OCI-LY1 (cell line): Measurements from ENCODE around the gene ERN1.

Experiments used
- H2AFZ ChIP-seq: fragments of 200-600 bp; sonication (generic), shearing (Covaris generic); 2 replicates; pipeline ENCODE4 v1.6.0; 2014; ENCODE audit warnings: antibody characterized with exemption, mild to moderate bottlenecking, low read length
- H3F3A ChIP-seq: fragments of 200-600 bp; sonication (generic), shearing (Covaris generic); 2 replicates; pipeline ENCODE4 v1.6.0; 2014; ENCODE audit warnings: mild to moderate bottlenecking, antibody characterized with exemption, low read length, moderate library complexity; ENCODE audit not compliant: insufficient read depth
- H3K27ac ChIP-seq: fragments of 200-600 bp; sonication (generic); 2 replicates; pipeline ENCODE4 v1.5.1; 2014; ENCODE audit warnings: low read length, mixed run types, mild to moderate bottlenecking, low read depth; ENCODE audit not compliant: poor library complexity, severe bottlenecking
- H3K27me3 ChIP-seq: fragments of 200-600 bp; sonication (generic); 2 replicates; pipeline ENCODE4 v1.6.0; 2014; ENCODE audit warnings: antibody characterized with exemption, mild to moderate bottlenecking, low read length, moderate library complexity; ENCODE audit not compliant: insufficient read depth
- H3K36me3 ChIP-seq: fragments of 200-600 bp; sonication (generic); 2 replicates; pipeline ENCODE4 v1.6.1; 2014; ENCODE audit warnings: mild to moderate bottlenecking, antibody characterized with exemption, low read length, moderate library complexity, mixed read lengths; ENCODE audit not compliant: insufficient read depth
- H3K4me1 ChIP-seq: fragments of 200-600 bp; sonication (generic); 2 replicates; pipeline ENCODE4 v1.5.1; 2014; ENCODE audit warnings: mild to moderate bottlenecking, low read length, moderate library complexity; ENCODE audit not compliant: insufficient read depth, severe bottlenecking
- H3K4me2 ChIP-seq: fragments of 200-600 bp; sonication (generic), shearing (Covaris generic); 2 replicates; pipeline ENCODE4 v1.6.1; 2014; ENCODE audit warnings: low read length
- H3K4me3 ChIP-seq: fragments of 200-600 bp; sonication (generic); 2 replicates; pipeline ENCODE4 v1.5.1; 2014; ENCODE audit warnings: low read length, low read depth, mild to moderate bottlenecking, mixed read lengths; ENCODE audit not compliant: poor library complexity, severe bottlenecking
- H3K79me2 ChIP-seq: fragments of 200-600 bp; shearing (Covaris generic); 2 replicates; pipeline ENCODE4 v1.6.1; 2016; ENCODE audit warnings: mixed run types, low read length, mixed read lengths; ENCODE audit not compliant: insufficient read depth
- H3K9ac ChIP-seq: fragments of 200-600 bp; sonication (generic), shearing (Covaris generic); 2 replicates; pipeline ENCODE4 v1.6.1; 2014; ENCODE audit warnings: mild to moderate bottlenecking, low read length, mixed read lengths
- H3K9me2 ChIP-seq: fragments of 200-600 bp; sonication (generic), shearing (Covaris generic); 2 replicates; pipeline ENCODE4 v1.6.1; 2014; ENCODE audit warnings: low read depth, mild to moderate bottlenecking, low read length, mixed read lengths
- H3K9me3 ChIP-seq: fragments of 200-600 bp; shearing (Covaris generic); 2 replicates; pipeline ENCODE4 v1.6.1; 2014; ENCODE audit warnings: low read length, mixed read lengths
- H4K20me1 ChIP-seq: fragments of 200-600 bp; sonication (generic), shearing (Covaris generic); 2 replicates; pipeline ENCODE4 v1.6.0; 2016; ENCODE audit warnings: mild to moderate bottlenecking, low read length; ENCODE audit not compliant: insufficient read depth
- CTCF ChIP-seq: fragments of 200-600 bp; sonication (generic), shearing (Covaris generic); IDR thresholded peaks from 2 replicates; pipeline ENCODE4 v1.5.1; 2017; ENCODE audit warnings: mild to moderate bottlenecking, antibody characterized with exemption, low read length, moderate library complexity, mixed read lengths
- EZH2 ChIP-seq: fragments of 200-600 bp; sonication (generic), shearing (Covaris generic); IDR thresholded peaks from 2 replicates; pipeline ENCODE4 v1.8.0; 2017; ENCODE audit warnings: borderline replicate concordance, mixed run types, mild to moderate bottlenecking, antibody characterized with exemption, low read length, moderate library complexity, mixed read lengths

ERN1 gene

GRCh38 chr17:64154313-64154695 is 24.4 kb upstream of the ERN1 start:
- H3K4me2 ChIP-seq: no peak overlapping the region
- peaks cover 6% of the 10 kb centered on the region for H3K36me3 ChIP-seq
- H3K27ac ChIP-seq: no peak overlapping the region

GRCh38 chr17:64153565-64154312 is 23.8 kb upstream of the ERN1 start:
- Histone ChIP-seq H3K4me1 (no peaks in the 10 kb centered on the region), H3K79me2 (no peaks in the 10 kb centered on the region), H3K4me2 (no peak overlapping the region), H3K4me3 (no peak overlapping the region), H3K9ac (no peak overlapping the region), H3F3A (no peaks in the 10 kb centered on the region), H2AFZ (no peak overlapping the region), H3K27me3 (no peaks in the 10 kb centered on the region), H3K36me3 (peaks cover 6% of the 10 kb centered on the region), H3K9me2 (no peaks in the 10 kb centered on the region), H4K20me1 (no peaks in the 10 kb centered on the region), H3K27ac (no peak overlapping the region), H3K9me3 (no peaks in the 10 kb centered on the region)
- TF ChIP-seq CTCF (no peak), EZH2 (no peak)

More at GRCh38 chr17:64154313-64154695, 24.4 kb upstream of the ERN1 start:
- Histone ChIP-seq H3K27me3 (no peaks in the 10 kb centered on the region), H3K4me1 (no peaks in the 10 kb centered on the region), H3K9ac (no peak overlapping the region), H3K9me3 (no peaks in the 10 kb centered on the region), H4K20me1 (no peaks in the 10 kb centered on the region), H3K4me3 (no peak overlapping the region), H3K79me2 (no peaks in the 10 kb centered on the region), H2AFZ (no peak overlapping the region), H3F3A (no peaks in the 10 kb centered on the region), H3K9me2 (no peaks in the 10 kb centered on the region)
- TF ChIP-seq EZH2 (no peak), CTCF (no peak)

- no peaks in the 10 kb centered on the region for H3K9me3 ChIP-seq
- TF ChIP-seq EZH2 (no peak), CTCF (no peak)
- peaks cover 9% of the 10 kb centered on the region for H3K36me3 ChIP-seq
- H3K9me2 ChIP-seq: no peaks in the 10 kb centered on the region
- H2AFZ ChIP-seq: no peak overlapping the region
- no peak overlapping the region for H3K9ac ChIP-seq
- H3K27me3 ChIP-seq: no peaks in the 10 kb centered on the region
- H3K4me2 ChIP-seq: no peak overlapping the region
- H3K4me1 ChIP-seq: peaks cover 3% of the 10 kb centered on the region
- no peaks in the 10 kb centered on the region for H4K20me1 ChIP-seq
- no peaks in the 10 kb centered on the region for H3F3A ChIP-seq
- H3K79me2 ChIP-seq: no peaks in the 10 kb centered on the region
- no peak overlapping the region for H3K27ac ChIP-seq
- H3K4me3 ChIP-seq: no peak overlapping the region
These were observed 22.6 kb upstream of the ERN1 start for GRCh38 chr17:64152428-64153125.
